Measurements from ENCODE around the gene SHFL. TPM values are rescaled to one million over a fixed set of nuclear protein-coding genes. Genes with fewer than 3 reads are reported as not detected.

SHFL gene
- 10 to 100 TPM; 61.9 to 83.1 TPM for total RNA-seq

GRCh38 chr19:10085641-10086590 lies at the start of gene SHFL:
Gene SHFL (plus strand): TSS chr19:10086317. CDS start chr19:10086428, 111 bp downstream.
- DNase-seq (ENCODE audit: low spot score) = peak; percentile 89
- ATAC-seq = peak; percentile 96 to 98
- Mint-ChIP-seq H3K27me3 (no peaks in the 10 kb centered on the region), H3K4me3 (peak within 1 kb of the TSS; percentile 90), H3K36me3 (no peaks in the 10 kb centered on the region), H3K4me1 (ENCODE audit: low read depth in 2 of 2) (peaks cover 7 to 16% of the 10 kb centered on the region in 2 donors), H3K27ac (peak within 1 kb of the TSS; percentile 71 to 78), H3K9me3 (no peaks in the 10 kb centered on the region)

DNA sequence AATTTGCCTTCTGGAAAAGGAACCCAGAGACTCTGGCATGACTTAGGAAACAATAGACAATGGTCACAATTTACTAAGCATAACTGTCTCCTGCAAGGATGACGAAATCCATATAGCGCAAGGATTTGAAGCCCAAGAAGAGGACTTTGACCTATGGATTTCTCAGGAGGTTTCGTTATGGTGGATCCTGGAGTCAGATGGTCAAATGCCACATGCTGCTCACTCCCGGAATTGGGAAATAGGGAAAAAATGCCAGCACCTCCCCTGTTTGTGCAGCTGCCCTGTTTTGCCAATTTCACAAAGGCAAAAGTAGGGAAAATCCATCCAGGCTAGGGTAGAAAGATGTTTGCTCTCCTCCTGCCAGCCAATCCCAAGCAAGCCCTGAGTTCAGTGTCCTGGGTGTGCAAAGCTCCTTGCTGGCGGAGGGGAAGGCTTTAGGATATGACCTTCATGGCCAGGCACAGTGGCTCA lies 49.5 kb upstream of the SHFL start:
- Mint-ChIP-seq H3K4me3 (no peak overlapping the region), H3K4me1 (ENCODE audit: low read depth in 2 of 2) (no peaks in the 10 kb centered on the region), H3K27ac (no peak overlapping the region), H3K36me3 (no peaks in the 10 kb centered on the region), H3K27me3 (peaks cover 20 to 23% of the 10 kb centered on the region in 2 donors), H3K9me3 (no peaks in the 10 kb centered on the region)
- ATAC-seq = no peak
- no peak for DNase-seq (ENCODE audit: low spot score)

DNA sequence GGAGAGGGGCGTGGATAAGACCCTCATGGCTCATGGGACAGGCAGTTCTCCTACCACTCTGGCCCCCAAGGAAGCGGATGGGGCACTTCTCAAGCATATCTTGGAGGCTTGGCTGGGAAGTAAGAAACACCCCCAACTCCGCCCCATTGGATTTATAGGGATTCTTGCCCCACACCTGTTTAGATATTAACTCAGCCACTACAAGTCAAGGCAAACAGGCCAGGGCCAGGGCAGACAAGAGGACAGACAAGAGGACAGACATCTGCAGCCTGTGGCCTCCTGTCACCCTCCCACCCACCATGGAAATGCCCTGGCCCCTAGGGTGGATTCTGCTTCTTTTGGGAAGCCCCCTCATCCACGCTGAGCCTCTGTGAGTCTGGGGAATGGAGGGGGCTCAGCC lies 48.8 kb upstream of the SHFL start:
- H3K9me3 Mint-ChIP-seq = no peaks in the 10 kb centered on the region
- no peaks in the 10 kb centered on the region for H3K36me3 Mint-ChIP-seq
- no peak overlapping the region for H3K27ac Mint-ChIP-seq
- H3K4me1 Mint-ChIP-seq (ENCODE audit: low read depth in 2 of 2) = no peaks in the 10 kb centered on the region
- H3K27me3 Mint-ChIP-seq = peaks cover 15 to 20% of the 10 kb centered on the region in 2 donors
- DNase-seq (ENCODE audit: low spot score) (no peak), ATAC-seq (no peak)
- no peak overlapping the region for H3K4me3 Mint-ChIP-seq

- ATAC-seq (no peak), DNase-seq (ENCODE audit: low spot score) (no peak)
- no peak overlapping the region for H3K4me3 Mint-ChIP-seq
- H3K4me1 Mint-ChIP-seq (ENCODE audit: low read depth in 2 of 2) = no peaks in the 10 kb centered on the region
- no peaks in the 10 kb centered on the region for H3K9me3 Mint-ChIP-seq
- no peak overlapping the region for H3K27ac Mint-ChIP-seq
- peaks cover 11 to 15% of the 10 kb centered on the region in 2 donors for H3K27me3 Mint-ChIP-seq
- H3K36me3 Mint-ChIP-seq = no peaks in the 10 kb centered on the region
Observed at GRCh38 chr19:10037809-10038208, 48.3 kb upstream of the SHFL start.

GRCh38 chr19:10043286-10043927 lies 42.7 kb upstream of the SHFL start:
- no peak for DNase-seq (ENCODE audit: low spot score)
- ATAC-seq = no peak
- Mint-ChIP-seq H3K4me1 (ENCODE audit: low read depth in 2 of 2) (peaks cover 0 to 7% of the 10 kb centered on the region in 2 donors), H3K27me3 (peaks cover 13 to 18% of the 10 kb centered on the region in 2 donors), H3K27ac (no peak overlapping the region), H3K36me3 (no peaks in the 10 kb centered on the region), H3K9me3 (peaks cover 2% of the 10 kb centered on the region), H3K4me3 (no peak overlapping the region)

DNA sequence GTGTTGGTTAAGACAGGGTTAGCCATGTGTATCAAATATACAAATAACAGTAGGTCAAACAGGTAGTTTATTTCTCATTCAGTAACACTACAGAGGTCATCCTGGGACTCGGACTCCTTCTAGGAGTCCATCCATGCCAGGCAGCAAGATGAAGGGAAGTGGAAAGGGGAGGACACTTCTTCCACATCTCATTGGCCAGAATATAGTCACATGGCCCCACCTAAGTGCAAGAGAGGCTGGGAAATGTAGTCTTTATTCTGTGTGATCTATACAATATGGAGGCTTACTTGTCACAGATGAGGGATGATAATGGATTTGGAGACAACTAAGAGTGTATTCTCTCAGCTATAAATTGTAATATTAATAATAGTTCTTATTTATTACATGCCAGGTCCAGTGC lies 41.7 kb upstream of the SHFL start:
- no peak for ATAC-seq
- H3K9me3 Mint-ChIP-seq = peaks cover 2% of the 10 kb centered on the region
- DNase-seq (ENCODE audit: low spot score) = no peak
- H3K36me3 Mint-ChIP-seq = no peaks in the 10 kb centered on the region
- no peak overlapping the region for H3K27ac Mint-ChIP-seq
- H3K4me1 Mint-ChIP-seq (ENCODE audit: low read depth in 2 of 2) = peaks cover 0 to 7% of the 10 kb centered on the region in 2 donors
- no peak overlapping the region for H3K4me3 Mint-ChIP-seq
- peaks cover 15 to 16% of the 10 kb centered on the region in 2 donors for H3K27me3 Mint-ChIP-seq

DNA sequence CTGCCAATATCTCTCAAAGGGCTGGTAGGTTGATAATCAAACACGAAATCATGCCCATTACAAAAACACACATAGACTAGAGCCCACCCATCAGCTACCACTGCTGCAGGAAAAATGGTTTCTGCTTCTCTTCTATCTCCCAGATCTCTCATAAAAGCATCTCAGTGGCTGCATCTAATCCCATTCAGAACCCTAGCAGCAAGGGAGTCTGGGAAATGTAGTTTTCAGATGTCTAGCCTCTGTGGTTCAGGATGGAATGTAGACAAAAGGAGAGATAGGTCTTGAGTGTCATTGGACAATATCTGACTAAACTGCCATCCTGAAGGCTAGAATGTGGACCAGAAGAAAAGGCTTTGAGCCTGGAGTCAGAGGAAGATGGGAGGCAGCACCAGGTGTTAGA lies 40.7 kb upstream of the SHFL start:
- H3K9me3 Mint-ChIP-seq = peaks cover 2% of the 10 kb centered on the region
- no peak overlapping the region for H3K4me3 Mint-ChIP-seq
- peaks cover 0 to 7% of the 10 kb centered on the region in 2 donors for H3K4me1 Mint-ChIP-seq (ENCODE audit: low read depth in 2 of 2)
- DNase-seq (ENCODE audit: low spot score) (no peak), ATAC-seq (no peak)
- no peak overlapping the region for H3K27ac Mint-ChIP-seq
- H3K36me3 Mint-ChIP-seq = no peaks in the 10 kb centered on the region
- peaks cover 15 to 16% of the 10 kb centered on the region in 2 donors for H3K27me3 Mint-ChIP-seq

DNA sequence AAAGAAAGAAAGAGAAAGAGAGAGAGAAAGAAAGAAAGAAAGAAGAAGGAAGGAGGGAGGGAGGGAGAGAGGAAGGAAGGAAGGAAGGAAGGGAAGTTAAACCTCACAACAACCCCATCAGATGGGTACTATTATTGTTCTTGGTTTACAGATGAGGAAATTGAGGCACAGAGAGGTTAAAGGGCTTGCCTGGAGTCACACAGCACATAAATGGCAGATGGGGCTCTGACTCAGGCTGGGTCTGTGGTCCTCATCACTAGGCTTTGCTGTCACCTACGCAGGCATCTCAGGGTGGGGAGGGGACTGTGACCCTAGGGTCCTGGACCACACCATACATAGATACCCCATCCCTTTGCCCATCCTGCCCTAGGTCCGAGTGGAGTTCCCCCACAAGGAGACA lies 36.5 kb upstream of the SHFL start:
- Mint-ChIP-seq H3K4me3 (no peak overlapping the region), H3K9me3 (no peaks in the 10 kb centered on the region), H3K36me3 (no peaks in the 10 kb centered on the region), H3K4me1 (ENCODE audit: low read depth in 2 of 2) (peaks cover 0 to 2% of the 10 kb centered on the region in 2 donors), H3K27me3 (peaks cover 7 to 8% of the 10 kb centered on the region in 2 donors), H3K27ac (no peak overlapping the region)
- ATAC-seq (no peak), DNase-seq (ENCODE audit: low spot score) (no peak)

- peaks cover 0 to 2% of the 10 kb centered on the region in 2 donors for H3K4me1 Mint-ChIP-seq (ENCODE audit: low read depth in 2 of 2)
- no peak for ATAC-seq
- DNase-seq (ENCODE audit: low spot score) = no peak
- H3K4me3 Mint-ChIP-seq = no peak overlapping the region
- H3K36me3 Mint-ChIP-seq = no peaks in the 10 kb centered on the region
- no peaks in the 10 kb centered on the region for H3K9me3 Mint-ChIP-seq
- peaks cover 6 to 7% of the 10 kb centered on the region in 2 donors for H3K27me3 Mint-ChIP-seq
- no peak overlapping the region for H3K27ac Mint-ChIP-seq
Observed at GRCh38 chr19:10052602-10053360, 33.3 kb upstream of the SHFL start.

- no peak for ATAC-seq
Observed at GRCh38 chr19:10061717-10062310, 24.3 kb upstream of the SHFL start.

GRCh38 chr19:10068205-10068604 lies 17.9 kb upstream of the SHFL start:
- Mint-ChIP-seq H3K36me3 (no peaks in the 10 kb centered on the region), H3K4me3 (peak overlapping the region; percentile 10), H3K27me3 (peaks cover 5 to 13% of the 10 kb centered on the region in 2 donors), H3K4me1 (ENCODE audit: low read depth in 2 of 2) (peaks cover 9 to 15% of the 10 kb centered on the region in 2 donors), H3K9me3 (no peaks in the 10 kb centered on the region), H3K27ac (no peak overlapping the region)
- ATAC-seq (peak; percentile 61 to 63), DNase-seq (ENCODE audit: low spot score) (no peak)

More at GRCh38 chr19:10061717-10062310, 24.3 kb upstream of the SHFL start:
- Mint-ChIP-seq H3K4me3 (no peak overlapping the region), H3K4me1 (ENCODE audit: low read depth in 2 of 2) (no peaks in the 10 kb centered on the region), H3K27ac (no peak overlapping the region), H3K9me3 (no peaks in the 10 kb centered on the region), H3K27me3 (peaks cover 8% of the 10 kb centered on the region in 2 donors), H3K36me3 (no peaks in the 10 kb centered on the region)
- DNase-seq (ENCODE audit: low spot score) = no peak

DNA sequence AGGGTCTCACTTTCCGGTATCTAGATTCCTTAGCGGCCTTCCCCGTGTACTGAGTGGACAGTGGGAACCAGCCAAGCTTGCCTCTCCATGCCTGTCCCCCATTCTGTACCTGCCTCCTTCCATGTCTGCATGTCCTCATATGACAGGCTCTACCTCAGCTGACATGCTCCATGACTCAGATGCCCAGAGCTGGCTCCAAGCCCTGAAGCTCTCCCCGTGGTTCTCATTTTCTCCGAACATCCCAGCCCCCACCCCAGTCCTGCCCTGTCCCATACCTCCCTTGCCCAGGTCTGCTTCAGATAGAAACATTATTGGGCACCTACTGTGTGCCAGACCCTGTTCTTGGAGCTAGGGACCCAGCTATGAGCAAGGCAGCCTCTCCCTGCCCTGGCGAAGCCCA lies 17.1 kb upstream of the SHFL start:
- no peak for ATAC-seq
- Mint-ChIP-seq H3K4me3 (no peak overlapping the region), H3K27ac (no peak overlapping the region), H3K4me1 (ENCODE audit: low read depth in 2 of 2) (peaks cover 9 to 15% of the 10 kb centered on the region in 2 donors), H3K9me3 (no peaks in the 10 kb centered on the region), H3K36me3 (no peaks in the 10 kb centered on the region), H3K27me3 (peaks cover 0 to 13% of the 10 kb centered on the region in 2 donors)
- no peak for DNase-seq (ENCODE audit: low spot score)
